GM12875 (cell line): ENCODE data around the gene CHRNA7.
"Not testable (repeated sequence)": the region's sequence is repeated elsewhere in the genome, so short reads cannot be mapped to it uniquely, and the experiment has no call there.

ENCODE experiments used
- H3K4me3 ChIP-seq: one replicate; pipeline ENCODE4 v1.5.1; 2011; ENCODE audit warnings: low read depth, low read length, control low read depth
- CTCF ChIP-seq: IDR thresholded peaks from 2 replicates; pipeline ENCODE4 v1.5.1; 2011; ENCODE audit warnings: low read depth, mild to moderate bottlenecking, control low read depth, inconsistent platforms, low read length, moderate library complexity, borderline replicate concordance; ENCODE audit not compliant: insufficient read depth

The CHRNA7 gene

GRCh38 chr15:32148833-32149555 lies 118.7 kb downstream of the CHRNA7 start:
- H3K4me3 ChIP-seq: no peak overlapping the region
- TF ChIP-seq CTCF: no peak

GRCh38 chr15:32152574-32152973 lies 122.3 kb downstream of the CHRNA7 start:
- no peak for TF ChIP-seq CTCF
- no peak overlapping the region for H3K4me3 ChIP-seq

- not testable (repeated sequence) for H3K4me3 ChIP-seq
These were observed 123.7 kb downstream of the CHRNA7 start for GRCh38 chr15:32153868-32154623.

GRCh38 chr15:32162143-32162542 lies 131.8 kb downstream of the CHRNA7 start:
- not testable (repeated sequence) for H3K4me3 ChIP-seq

GRCh38 chr15:32164065-32164464 lies 133.8 kb downstream of the CHRNA7 start:
- not testable (repeated sequence) for H3K4me3 ChIP-seq

GRCh38 chr15:32164747-32165146 lies 134.4 kb downstream of the CHRNA7 start:
- H3K4me3 ChIP-seq: not testable (repeated sequence)

GRCh38 chr15:32165775-32166174 lies 135.5 kb downstream of the CHRNA7 start:
- not testable (repeated sequence) for H3K4me3 ChIP-seq

- not testable (repeated sequence) for H3K4me3 ChIP-seq
These were observed 136.0 kb downstream of the CHRNA7 start for GRCh38 chr15:32166270-32166669.

- not testable (repeated sequence) for H3K4me3 ChIP-seq
These were observed 137.6 kb downstream of the CHRNA7 start for GRCh38 chr15:32167913-32168312.

- H3K4me3 ChIP-seq: not testable (repeated sequence)
These were observed 150.3 kb downstream of the CHRNA7 start for GRCh38 chr15:32180579-32180978.

GRCh38 chr15:32193780-32194179 lies 163.5 kb downstream of the CHRNA7 start:
- not testable (repeated sequence) for H3K4me3 ChIP-seq

- H3K4me3 ChIP-seq: not testable (repeated sequence)
These were observed 165.9 kb downstream of the CHRNA7 start for GRCh38 chr15:32196206-32196605.

- H3K4me3 ChIP-seq: not testable (repeated sequence)
These were observed 168.6 kb downstream of the CHRNA7 start for GRCh38 chr15:32198938-32199337.

GRCh38 chr15:32209081-32209480 lies 178.8 kb downstream of the CHRNA7 start:
- not testable (repeated sequence) for H3K4me3 ChIP-seq
